Measurements from ENCODE around the gene MTOR.

Gene MTOR

DNA sequence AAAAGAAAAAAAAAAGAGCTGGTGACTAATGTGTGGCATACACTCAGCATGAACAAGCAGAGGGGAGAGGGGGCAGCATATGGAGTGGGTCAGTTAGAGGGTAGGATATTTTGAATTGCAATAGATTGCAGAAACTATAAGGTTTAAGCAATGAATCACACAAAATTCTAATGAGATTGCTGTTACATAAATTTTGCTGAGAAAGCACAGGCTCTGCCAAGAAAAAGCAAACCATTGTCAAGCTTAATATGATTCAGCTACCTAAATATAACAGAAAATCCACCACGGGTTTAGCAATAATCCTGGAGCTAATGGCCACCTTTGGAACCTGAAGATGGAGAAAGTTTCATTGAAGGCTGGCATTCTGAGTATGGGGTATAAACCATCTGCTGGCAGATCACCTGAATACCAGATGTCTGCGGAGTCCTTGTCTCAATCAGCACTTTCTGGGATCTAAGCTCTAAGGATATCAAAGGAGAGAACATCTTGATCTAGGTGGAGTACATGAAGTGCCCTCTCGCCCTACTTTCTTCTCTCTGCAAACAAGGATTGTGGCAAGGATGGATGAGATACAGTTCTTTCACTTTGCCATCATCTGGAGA lies 103.5 kb downstream of the MTOR start:
- Histone ChIP-seq H4K20me1 (ENCODE audit: insufficient read depth) (no peaks in the 10 kb centered on the region), H3K4me3 (IDR thresholded peaks at IDR 0.05; ENCODE audit: insufficient read depth, low read depth, low read length) (no peak overlapping the region), H3K4me2 (no peak overlapping the region), H3K4me1 (ENCODE audit: low read depth, poor library complexity, severe bottlenecking) (no peaks in the 10 kb centered on the region), H3K27me3 (ENCODE audit: insufficient read depth, low read depth) (no peaks in the 10 kb centered on the region), H3K36me3 (ENCODE audit: insufficient read depth) (no peaks in the 10 kb centered on the region), H3K27ac (no peak overlapping the region), H3K9ac (no peak overlapping the region), H2AFZ (ENCODE audit: low read depth) (no peak overlapping the region), H3K79me2 (ENCODE audit: insufficient read depth, low read depth) (no peaks in the 10 kb centered on the region)
- TF ChIP-seq, protein P1, sequence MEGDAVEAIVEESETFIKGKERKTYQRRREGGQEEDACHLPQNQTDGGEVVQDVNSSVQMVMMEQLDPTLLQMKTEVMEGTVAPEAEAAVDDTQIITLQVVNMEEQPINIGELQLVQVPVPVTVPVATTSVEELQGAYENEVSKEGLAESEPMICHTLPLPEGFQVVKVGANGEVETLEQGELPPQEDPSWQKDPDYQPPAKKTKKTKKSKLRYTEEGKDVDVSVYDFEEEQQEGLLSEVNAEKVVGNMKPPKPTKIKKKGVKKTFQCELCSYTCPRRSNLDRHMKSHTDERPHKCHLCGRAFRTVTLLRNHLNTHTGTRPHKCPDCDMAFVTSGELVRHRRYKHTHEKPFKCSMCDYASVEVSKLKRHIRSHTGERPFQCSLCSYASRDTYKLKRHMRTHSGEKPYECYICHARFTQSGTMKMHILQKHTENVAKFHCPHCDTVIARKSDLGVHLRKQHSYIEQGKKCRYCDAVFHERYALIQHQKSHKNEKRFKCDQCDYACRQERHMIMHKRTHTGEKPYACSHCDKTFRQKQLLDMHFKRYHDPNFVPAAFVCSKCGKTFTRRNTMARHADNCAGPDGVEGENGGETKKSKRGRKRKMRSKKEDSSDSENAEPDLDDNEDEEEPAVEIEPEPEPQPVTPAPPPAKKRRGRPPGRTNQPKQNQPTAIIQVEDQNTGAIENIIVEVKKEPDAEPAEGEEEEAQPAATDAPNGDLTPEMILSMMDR (conservative IDR thresholded peaks at IDR 0.05; ENCODE audit: low read depth, low read length) = no peak

DNA sequence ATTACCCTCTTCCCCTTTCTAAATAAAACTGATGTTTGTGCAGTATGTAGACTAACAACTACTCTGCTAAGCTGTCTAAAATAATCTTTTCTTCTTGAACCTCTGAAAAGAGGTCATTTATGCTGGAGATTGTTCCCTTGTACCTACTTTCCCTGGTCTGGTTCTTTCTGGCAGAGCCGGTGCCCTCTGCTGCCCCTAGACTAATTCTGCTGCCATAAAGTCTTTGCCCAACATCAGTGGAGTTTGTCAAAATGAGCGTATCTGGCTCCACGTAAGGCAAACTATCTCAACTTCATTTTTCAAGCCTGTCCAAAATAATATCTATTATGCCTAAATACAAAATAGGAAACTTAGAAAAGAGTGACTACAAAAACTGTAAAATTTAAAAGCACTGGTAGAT lies 104.1 kb downstream of the MTOR start:
- TF ChIP-seq, protein P1 (conservative IDR thresholded peaks at IDR 0.05; ENCODE audit: low read depth, low read length) = no peak
- Histone ChIP-seq H3K36me3 (ENCODE audit: insufficient read depth) (no peaks in the 10 kb centered on the region), H3K4me3 (IDR thresholded peaks at IDR 0.05; ENCODE audit: insufficient read depth, low read depth, low read length) (no peak overlapping the region), H3K4me1 (ENCODE audit: low read depth, poor library complexity, severe bottlenecking) (no peaks in the 10 kb centered on the region), H3K79me2 (ENCODE audit: insufficient read depth, low read depth) (no peaks in the 10 kb centered on the region), H4K20me1 (ENCODE audit: insufficient read depth) (no peaks in the 10 kb centered on the region), H3K27me3 (ENCODE audit: insufficient read depth, low read depth) (no peaks in the 10 kb centered on the region), H3K9ac (no peak overlapping the region), H3K27ac (no peak overlapping the region), H2AFZ (ENCODE audit: low read depth) (no peak overlapping the region), H3K4me2 (no peak overlapping the region)

DNA sequence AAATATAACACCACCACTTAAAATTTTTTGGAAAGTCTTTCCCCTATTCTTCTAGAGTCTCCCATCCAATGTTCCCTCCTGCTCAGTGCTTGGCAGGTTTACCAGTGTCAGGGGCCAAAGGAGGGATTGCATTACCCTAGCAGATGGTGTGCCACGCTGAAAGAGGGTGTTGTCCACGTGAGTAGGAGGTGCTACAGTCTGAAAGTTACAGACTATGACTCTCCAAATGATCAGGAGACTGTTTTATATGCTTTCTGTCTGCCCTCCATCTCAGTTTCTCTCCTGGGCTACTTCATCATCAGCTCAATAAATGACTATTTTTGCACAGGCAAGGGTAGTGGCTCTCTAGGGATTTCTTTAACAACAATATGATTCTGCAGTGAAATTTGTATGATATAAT lies 104.5 kb downstream of the MTOR start:
- TF ChIP-seq, protein P1 (conservative IDR thresholded peaks at IDR 0.05; ENCODE audit: low read depth, low read length) = no peak

DNA sequence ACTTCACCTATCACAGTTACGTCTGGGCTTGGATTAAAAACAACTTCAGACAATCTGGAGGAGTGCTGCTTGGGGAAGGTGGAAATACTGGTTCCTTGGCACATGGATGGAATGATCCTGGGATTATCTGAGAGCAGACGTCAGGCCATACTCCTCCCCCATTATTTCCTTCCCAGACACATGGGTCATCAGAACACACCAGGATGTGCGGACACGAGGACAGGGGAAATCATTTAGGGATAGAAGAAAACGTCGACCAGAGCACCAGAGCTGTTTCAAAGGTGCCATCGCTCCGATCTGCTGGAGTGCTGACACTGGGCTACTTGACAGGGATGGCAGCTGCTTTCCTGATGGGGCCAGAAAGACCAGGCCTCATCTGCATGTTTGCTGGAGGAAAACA lies 105.0 kb downstream of the MTOR start:
- Histone ChIP-seq H4K20me1 (ENCODE audit: insufficient read depth) (no peaks in the 10 kb centered on the region), H3K4me3 (IDR thresholded peaks at IDR 0.05; ENCODE audit: insufficient read depth, low read depth, low read length) (no peak overlapping the region), H3K4me2 (no peak overlapping the region), H3K9ac (no peak overlapping the region), H3K27ac (no peak overlapping the region), H2AFZ (ENCODE audit: low read depth) (no peak overlapping the region), H3K79me2 (ENCODE audit: insufficient read depth, low read depth) (no peaks in the 10 kb centered on the region), H3K4me1 (ENCODE audit: low read depth, poor library complexity, severe bottlenecking) (no peaks in the 10 kb centered on the region), H3K27me3 (ENCODE audit: insufficient read depth, low read depth) (no peaks in the 10 kb centered on the region), H3K36me3 (ENCODE audit: insufficient read depth) (0 out of 2 replicates have a peak, but pooled peaks cover 4% of the 10 kb centered on the region)
- TF ChIP-seq, protein P1 (conservative IDR thresholded peaks at IDR 0.05; ENCODE audit: low read depth, low read length) = no peak

More for the DNA sequence above, 104.5 kb downstream of the MTOR start:
- H3K36me3 ChIP-seq (ENCODE audit: insufficient read depth) = 0 out of 2 replicates have a peak, but pooled peaks cover 3% of the 10 kb centered on the region
- H3K27me3 ChIP-seq (ENCODE audit: insufficient read depth, low read depth) = no peaks in the 10 kb centered on the region
- no peak overlapping the region for H3K4me2 ChIP-seq
- H3K4me1 ChIP-seq (ENCODE audit: low read depth, poor library complexity, severe bottlenecking) = no peaks in the 10 kb centered on the region
- no peaks in the 10 kb centered on the region for H3K79me2 ChIP-seq (ENCODE audit: insufficient read depth, low read depth)
- H3K4me3 ChIP-seq (IDR thresholded peaks at IDR 0.05; ENCODE audit: insufficient read depth, low read depth, low read length) = no peak overlapping the region
- no peak overlapping the region for H3K9ac ChIP-seq
- H3K27ac ChIP-seq = no peak overlapping the region
- H2AFZ ChIP-seq (ENCODE audit: low read depth) = no peak overlapping the region
- H4K20me1 ChIP-seq (ENCODE audit: insufficient read depth) = no peaks in the 10 kb centered on the region

Data from KMS-11 (cell line).